Measurements from ENCODE around the gene SAT1.

SAT1 gene

DNA sequence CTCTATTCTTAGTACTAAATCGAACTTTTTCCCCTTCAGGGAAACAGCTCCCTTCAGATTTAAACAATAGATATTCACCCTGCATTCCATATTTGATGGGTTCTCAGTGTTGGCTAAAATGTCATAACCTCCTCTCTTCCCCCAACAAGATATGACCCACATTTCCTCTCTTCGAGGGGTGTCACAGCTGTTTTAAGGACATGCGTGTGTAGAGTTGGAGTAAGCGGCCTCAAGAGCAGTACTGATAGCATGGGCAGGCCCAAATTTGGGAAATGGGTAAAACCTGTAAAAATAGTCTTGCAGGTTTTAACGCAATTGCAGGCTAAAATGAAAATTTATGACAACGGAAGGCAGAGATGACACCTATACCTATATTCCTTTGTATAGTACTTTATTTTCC lies 28.7 kb downstream of the SAT1 start:
- DNase-seq: no peak

- no peak for DNase-seq
Measured at GRCh38 chrX:23813808-23814207, 30.8 kb downstream of the SAT1 start.

- DNase-seq: no peak
Measured at GRCh38 chrX:23815376-23815775, 32.4 kb downstream of the SAT1 start.

- DNase-seq: no peak
Measured at GRCh38 chrX:23816179-23816578, 33.2 kb downstream of the SAT1 start.

DNA sequence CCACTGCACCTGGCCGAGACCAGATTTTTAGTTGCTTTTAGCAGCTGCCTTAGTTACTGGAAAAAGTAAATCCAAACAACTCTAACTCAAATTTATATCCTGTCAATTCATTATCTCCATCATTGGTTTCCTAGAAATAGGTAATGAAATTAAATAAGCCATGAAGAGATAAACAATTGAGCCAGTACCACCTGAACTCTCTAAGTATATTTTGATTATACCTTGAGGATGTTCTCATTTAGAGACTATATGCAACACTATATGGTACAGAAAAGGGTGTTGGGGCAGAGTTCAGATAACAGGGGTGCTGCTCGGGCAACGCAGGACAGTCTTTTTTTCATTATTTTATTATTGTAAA lies 35.0 kb downstream of the SAT1 start:
- DNase-seq: no peak

- DNase-seq: no peak
Measured at GRCh38 chrX:23819385-23820234, 36.6 kb downstream of the SAT1 start.

GRCh38 chrX:23820235-23820782 lies 37.3 kb downstream of the SAT1 start:
- DNase-seq: no peak

DNA sequence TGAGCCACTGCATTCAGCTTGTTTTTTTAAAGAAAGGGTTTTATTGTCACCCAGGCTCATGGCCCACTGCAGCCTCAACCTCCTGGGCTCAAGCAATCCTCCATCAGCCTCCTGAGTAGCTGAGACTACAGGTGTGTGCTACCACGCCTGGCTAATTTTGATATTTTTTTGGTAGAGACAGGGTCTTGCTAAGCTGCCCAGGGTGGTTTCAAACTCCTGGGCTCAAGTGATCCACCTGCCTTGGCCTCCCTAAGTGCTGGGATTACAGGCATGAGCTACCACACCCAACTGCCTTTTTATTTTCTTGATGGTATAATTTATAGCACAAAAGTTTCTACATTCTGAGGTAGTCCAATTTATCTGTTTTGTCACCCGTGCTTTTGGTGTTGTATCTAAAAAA lies 38.9 kb downstream of the SAT1 start:
- DNase-seq: no peak

DNA sequence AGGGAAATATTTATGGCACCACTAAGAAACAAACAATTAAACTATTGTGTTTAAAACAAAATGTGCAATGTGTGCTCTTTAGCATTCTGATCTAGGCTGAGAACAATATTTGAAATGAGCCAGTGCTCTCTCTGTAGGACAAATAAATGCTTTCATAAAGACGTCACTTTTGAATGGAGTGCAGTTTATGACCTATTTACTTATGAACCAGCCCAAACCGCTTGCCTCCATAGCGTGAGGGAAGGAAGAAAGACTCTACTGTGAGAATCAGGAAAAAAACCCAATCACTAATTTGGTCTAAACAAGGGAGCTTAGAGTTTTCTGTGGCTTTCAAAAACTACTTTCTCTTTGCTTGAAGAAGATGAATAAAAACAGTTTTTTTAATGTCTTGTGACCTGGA lies 39.4 kb downstream of the SAT1 start:
- DNase-seq: no peak

GRCh38 chrX:23822841-23823240 lies 39.9 kb downstream of the SAT1 start:
- no peak for DNase-seq

GRCh38 chrX:23825675-23826074 lies 42.7 kb downstream of the SAT1 start:
- DNase-seq: no peak

GRCh38 chrX:23826216-23826615 lies 43.2 kb downstream of the SAT1 start:
- no peak for DNase-seq

GRCh38 chrX:23826653-23827052 lies 43.7 kb downstream of the SAT1 start:
- no peak for DNase-seq

- DNase-seq: no peak
Measured at GRCh38 chrX:23828881-23829280, 45.9 kb downstream of the SAT1 start.

- no peak for DNase-seq
Measured at GRCh38 chrX:23832721-23833120, 49.7 kb downstream of the SAT1 start.

Measured in CD4-positive, alpha-beta T cell treated with Interferon alpha-2 for 1 hour (primary cell).